ENCODE data around the gene ANGPTL4.
"Not testable (repeated sequence)": the region's sequence is repeated elsewhere in the genome, so short reads cannot be mapped to it uniquely, and the experiment has no call there.

The ANGPTL4 gene

GRCh38 chr19:8334458-8335342 is 29.3 kb upstream of the ANGPTL4 start:
- DNase-seq (ENCODE audit: low read depth): no peak

GRCh38 chr19:8335343-8336071 is 28.4 kb upstream of the ANGPTL4 start:
- no peak for DNase-seq (ENCODE audit: low read depth)

DNA sequence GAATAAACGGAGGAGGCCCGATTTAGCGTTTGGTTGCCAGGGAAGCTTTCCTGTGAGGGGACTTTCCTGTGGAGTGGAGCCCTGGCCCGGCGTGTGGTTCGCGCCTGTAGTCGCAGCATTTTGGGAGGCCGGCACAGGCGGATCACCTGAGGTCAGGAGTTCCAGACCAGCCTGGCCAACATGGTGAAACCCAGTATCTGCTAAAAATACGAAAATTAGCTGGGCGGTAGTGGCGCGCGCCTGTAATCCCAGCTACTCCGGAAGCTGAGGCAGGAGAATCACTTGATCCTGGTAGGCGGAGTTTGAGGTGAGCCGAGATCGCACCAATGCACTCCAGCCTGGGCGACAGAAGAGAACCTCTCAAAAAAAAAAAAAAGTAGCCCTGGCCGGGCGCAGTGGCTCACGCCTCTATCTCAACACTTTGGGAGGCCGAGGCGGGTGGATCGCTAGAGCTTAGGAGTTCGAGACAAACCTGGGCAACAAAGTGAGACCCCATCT is 27.8 kb upstream of the ANGPTL4 start:
- no peak for DNase-seq (ENCODE audit: low read depth)

GRCh38 chr19:8336660-8337059 is 27.3 kb upstream of the ANGPTL4 start:
- no peak for DNase-seq (ENCODE audit: low read depth)

DNA sequence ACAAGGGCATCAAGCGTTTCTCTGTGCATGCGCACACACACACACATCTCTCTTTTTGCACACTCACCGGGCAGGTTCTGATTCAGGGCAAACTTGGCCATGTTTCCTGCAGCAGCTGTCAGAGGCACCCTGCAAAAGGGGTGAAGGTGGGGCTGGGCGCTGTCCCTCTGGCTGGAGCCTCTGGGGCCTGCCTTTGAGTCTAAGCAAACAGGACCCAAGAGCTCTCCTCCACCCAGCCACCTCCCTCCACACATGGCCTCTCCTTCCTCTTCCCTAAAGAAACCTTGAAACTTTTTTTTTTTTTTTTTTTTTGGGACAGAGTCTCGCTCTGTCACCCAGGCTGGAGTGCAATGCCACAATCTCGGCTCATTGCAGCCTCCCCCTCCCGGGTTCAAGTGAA is 26.2 kb upstream of the ANGPTL4 start:
- DNase-seq (ENCODE audit: low read depth): no peak

GRCh38 chr19:8338835-8339234 is 25.1 kb upstream of the ANGPTL4 start:
- no peak for DNase-seq (ENCODE audit: low read depth)

- DNase-seq (ENCODE audit: low read depth): no peak
Observed at GRCh38 chr19:8340341-8341096, 23.4 kb upstream of the ANGPTL4 start.

DNA sequence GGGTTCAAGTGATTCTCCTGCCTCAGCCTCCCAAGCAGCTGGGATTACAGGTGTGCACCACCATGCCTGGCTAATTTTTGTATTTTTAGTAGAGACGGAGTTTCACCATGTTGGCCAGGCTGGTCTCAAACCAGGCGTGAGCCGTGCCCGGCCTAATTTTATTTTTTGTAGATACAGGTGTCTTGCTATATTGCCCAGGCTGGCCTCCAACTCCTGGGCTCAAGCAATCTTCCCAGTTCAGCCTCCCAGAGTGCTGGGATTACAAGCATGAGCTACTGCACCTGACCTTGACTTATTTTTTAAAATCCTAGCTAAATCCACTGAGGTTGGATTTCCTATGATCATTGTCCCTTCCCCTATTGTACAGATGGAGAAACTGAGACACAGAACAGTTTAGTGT is 22.5 kb upstream of the ANGPTL4 start:
- DNase-seq (ENCODE audit: low read depth): not testable (repeated sequence)

DNA sequence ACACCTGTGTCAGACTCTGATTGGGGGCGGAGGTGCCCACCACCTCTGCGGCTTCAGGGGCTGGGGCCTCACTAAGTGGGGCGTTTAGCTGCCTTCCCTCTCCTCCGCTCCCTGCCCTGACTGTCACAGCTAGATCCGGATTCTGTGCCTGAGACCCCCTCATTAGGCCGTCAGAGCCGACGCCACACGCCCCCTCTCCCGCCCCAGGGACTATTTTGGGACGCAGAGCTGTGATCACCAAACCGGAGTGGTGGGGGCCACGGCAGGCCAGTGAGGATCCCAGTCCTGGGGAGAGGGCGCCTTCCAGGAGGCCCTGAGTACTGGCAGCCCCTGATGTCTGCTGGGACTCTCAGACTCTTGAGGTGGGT is 21.7 kb upstream of the ANGPTL4 start:
- DNase-seq (ENCODE audit: low read depth): no peak

GRCh38 chr19:8342684-8343482 is 21.1 kb upstream of the ANGPTL4 start, which contains the start of gene KANK3:
Gene KANK3 (minus strand): TSS chr19:8343262. CDS start chr19:8337828, 5,434 bp downstream.
- peak; percentile 45 for DNase-seq (ENCODE audit: low read depth)

DNA sequence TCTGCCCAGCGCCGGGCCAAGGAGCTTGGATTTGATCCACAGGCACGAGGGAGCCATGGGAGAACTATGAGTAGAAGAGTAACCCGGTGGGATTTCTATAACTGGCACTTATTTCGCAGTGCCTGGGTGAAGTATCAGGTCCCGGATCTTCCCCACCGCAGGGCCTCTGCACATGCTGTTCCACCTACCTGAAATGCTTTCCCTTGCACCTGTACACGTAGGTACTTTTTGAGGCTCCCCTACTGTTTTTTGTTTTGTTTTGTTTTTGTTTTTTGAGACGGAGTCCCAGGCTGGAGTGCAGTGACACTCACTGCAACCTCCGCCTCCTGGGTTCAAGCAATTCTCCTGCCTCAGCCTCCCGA is 20.5 kb upstream of the ANGPTL4 start:
- no peak for DNase-seq (ENCODE audit: low read depth)

GRCh38 chr19:8349629-8350372 is 14.2 kb upstream of the ANGPTL4 start:
- not testable (repeated sequence) for DNase-seq (ENCODE audit: low read depth)

- DNase-seq (ENCODE audit: low read depth): no peak
Observed at GRCh38 chr19:8352134-8352827, 11.7 kb upstream of the ANGPTL4 start.

GRCh38 chr19:8352845-8353244 is 11.1 kb upstream of the ANGPTL4 start:
- not testable (repeated sequence) for DNase-seq (ENCODE audit: low read depth)

GRCh38 chr19:8355631-8356402 is 8.1 kb upstream of the ANGPTL4 start:
- peak; percentile 99 for DNase-seq (ENCODE audit: low read depth)

- DNase-seq (ENCODE audit: low read depth): no peak
Observed at GRCh38 chr19:8357007-8357521, 6.9 kb upstream of the ANGPTL4 start.

- DNase-seq (ENCODE audit: low read depth): no peak
Observed at GRCh38 chr19:8358948-8359347, 5.0 kb upstream of the ANGPTL4 start.

DNA sequence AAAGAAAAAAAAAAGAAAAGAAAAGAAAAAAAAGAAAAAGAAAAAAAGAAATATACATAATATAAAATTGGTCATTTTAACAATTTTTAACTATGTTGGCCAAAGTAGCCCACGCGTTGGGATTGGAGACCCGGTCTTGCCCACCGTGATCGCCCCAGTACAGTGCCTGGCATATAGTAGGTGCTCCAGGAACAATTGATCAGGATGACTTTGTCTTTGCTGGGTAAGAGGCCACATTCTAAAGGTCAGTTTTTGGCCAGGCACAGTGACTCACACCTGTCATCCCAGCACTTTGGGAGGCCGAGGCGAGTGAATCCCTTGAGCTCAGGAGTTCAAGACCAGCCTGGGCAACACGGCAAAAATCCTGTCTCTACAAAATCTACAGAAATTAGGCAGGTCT is 3.8 kb upstream of the ANGPTL4 start:
- no peak for DNase-seq (ENCODE audit: low read depth)

All from GM04503 (cell line).